HG02623 (cell line): Measurements from ENCODE around the gene CIAO2A.
A peak's percentile ranks its signal among the peaks of the same experiment; 100 is the strongest.
"Not testable (repeated sequence)": the region's sequence is repeated elsewhere in the genome, so short reads cannot be mapped to it uniquely, and the experiment has no call there.

ENCODE experiments used
- ATAC-seq: cut with Tn5 transposase; IDR thresholded peaks from one replicate; pipeline ENCODE4 v1.9.1; 2021; ENCODE audit warnings: moderate library complexity; ENCODE audit not compliant: unreplicated experiment

The CIAO2A gene

GRCh38 chr15:64112073-64112772 is 18.6 kb upstream of the CIAO2A start:
- no peak for ATAC-seq

GRCh38 chr15:64111679-64112050 is 18.0 kb upstream of the CIAO2A start:
- ATAC-seq = no peak

- no peak for ATAC-seq
Measured at GRCh38 chr15:64110950-64111678, 17.5 kb upstream of the CIAO2A start.

- not testable (repeated sequence) for ATAC-seq
Measured at GRCh38 chr15:64110108-64110701, 16.6 kb upstream of the CIAO2A start.

DNA sequence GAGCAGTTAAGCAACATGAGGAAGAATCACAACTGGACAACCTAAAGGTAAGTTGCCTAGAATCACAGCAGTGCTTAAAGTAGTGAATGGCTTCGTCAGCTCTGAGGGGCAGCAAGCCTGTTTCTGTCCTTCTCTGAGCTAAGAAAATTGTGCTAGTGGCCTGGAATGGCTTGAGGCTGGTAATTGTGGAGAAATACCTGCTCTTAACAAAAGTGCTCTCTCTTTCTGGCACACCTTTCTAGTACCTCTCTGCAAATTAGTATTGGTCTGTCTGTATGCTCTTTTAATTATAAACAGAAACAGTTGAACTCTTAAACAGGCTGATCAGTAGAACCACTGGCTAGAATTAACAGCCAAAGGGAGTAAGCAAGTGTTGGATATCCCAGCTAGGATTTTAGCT is 13.7 kb upstream of the CIAO2A start:
- ATAC-seq = no peak

DNA sequence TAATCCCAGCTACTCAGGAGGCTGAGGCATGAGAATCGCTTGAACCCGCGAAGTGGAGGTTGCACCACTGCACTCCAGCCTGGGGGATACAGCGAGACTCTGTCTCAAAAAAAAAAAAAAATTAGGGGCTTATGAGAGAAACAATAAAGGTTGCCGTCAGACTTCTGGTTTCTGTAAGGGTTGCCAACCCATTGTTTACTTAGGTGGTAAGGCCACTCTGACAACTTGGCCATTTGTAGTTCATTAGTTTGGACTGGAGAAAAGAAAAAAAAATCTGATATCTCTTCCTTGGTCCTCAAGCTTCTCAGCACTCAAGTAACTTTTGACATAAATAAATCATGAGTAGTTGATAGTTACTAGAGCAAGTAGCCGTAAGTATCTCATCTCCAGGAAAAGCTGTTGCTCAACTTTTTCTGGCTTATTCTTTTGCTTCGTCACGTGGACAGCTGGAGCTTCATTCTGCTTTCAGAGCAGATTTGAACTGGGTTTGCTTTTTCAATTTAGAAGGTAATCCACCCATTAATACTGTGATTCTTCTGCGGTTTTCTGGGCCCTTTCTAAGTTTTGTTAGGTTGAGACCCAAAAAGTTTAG is 11.6 kb upstream of the CIAO2A start:
- no peak for ATAC-seq

DNA sequence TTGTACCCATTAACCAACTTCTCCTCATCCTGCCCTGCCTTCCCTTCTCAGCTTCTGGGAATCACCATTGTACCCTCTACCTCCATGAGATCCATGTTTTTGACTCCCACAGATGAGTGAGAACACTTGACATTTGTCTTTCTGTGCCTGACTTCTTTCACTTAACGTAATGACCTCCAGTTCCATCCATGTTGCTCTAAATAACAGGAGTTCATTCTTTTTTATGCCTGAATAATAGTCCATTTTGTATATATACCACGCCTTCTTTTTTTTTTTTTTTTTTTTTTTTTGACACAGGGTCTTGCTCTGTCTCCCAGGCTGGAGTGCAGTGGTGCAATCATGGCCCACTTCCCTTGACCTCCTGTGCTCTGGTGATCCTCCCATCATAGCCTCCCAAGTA is 8.9 kb upstream of the CIAO2A start:
- ATAC-seq = no peak

DNA sequence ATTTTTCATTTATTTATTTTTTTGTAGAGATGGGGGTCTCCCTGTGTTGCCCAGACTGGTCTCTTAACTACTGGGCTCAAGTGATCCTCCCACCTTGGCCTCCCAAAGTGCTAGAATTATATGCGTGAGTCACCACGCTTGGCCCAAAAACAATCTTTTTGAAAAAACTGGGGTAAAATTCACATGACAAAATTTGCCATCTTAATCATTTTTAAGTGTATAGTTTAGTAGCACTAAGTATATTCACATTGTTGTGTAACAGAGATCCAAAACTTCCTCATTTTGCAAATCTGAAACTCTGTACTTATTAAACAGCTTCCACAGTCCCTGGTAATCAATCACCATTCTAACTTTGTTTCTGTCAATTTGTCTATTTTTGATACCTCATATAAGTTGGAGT is 7.3 kb upstream of the CIAO2A start:
- no peak for ATAC-seq

DNA sequence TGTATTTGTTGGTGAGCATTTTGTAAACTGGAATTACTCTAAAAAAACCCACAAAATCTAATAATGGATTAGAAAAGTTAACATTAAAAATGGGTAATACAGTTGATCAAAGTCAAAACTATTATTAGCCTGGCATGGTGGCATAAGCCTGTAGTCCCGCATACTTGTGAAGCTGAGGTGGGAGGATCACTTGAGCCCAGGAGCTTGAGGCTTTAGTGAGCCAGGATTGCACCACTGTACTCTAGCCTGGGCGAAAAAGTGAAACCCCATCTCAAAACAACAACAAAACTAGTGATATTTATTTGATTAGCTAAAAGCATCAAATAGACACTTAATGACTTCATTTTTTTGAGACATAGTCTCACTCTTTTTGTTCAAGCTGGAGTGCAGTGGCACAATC is 5.7 kb upstream of the CIAO2A start:
- ATAC-seq = no peak

- no peak for ATAC-seq
Measured at GRCh38 chr15:64096668-64097384, 3.2 kb upstream of the CIAO2A start.

DNA sequence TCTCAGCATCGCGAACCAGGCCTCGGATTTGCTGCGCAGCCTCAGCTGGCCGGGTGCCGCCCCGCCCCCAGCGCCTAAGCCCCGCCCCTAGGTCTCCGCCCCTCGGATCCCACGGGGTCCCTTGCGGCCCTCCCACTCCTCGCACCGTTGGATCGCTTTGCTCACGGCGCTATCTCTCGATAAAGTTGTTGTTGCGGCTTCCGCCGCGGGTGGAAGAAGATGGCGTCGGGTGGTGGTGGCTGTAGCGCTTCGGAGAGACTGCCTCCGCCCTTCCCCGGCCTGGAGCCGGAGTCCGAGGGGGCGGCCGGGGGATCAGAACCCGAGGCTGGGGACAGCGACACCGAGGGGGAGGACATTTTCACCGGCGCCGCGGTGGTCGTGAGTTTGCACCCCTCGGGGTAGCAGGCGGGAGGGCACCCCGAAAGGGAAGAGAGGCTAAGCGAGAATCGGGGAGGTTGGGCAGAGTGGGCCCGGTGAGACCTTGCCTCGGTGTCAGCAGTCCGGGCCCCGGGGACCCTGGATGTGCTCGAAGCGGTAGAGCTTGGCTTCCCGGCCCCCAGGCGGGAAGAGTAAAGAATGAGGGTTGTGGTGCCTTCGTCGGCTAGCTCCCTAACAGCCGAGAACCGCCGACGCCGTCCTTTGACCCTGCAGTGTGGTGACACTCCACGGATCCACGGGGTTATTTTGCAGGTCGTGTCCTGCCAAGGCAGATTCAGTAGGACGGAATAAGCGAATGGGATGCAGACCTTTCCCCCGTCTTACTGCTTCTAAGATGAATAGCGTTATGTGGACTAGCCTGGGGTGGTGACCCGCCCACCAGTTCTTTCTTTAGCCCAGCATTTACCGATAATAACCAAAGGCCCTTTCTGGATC is 2.4 kb upstream of the CIAO2A start, which contains the start of gene SNX1:
SNX1 (plus strand) TSS at position 188 of the 873 bp plus-strand sequence; CDS start at position 220, 32 bp downstream.
- peak; percentile 40 for ATAC-seq

DNA sequence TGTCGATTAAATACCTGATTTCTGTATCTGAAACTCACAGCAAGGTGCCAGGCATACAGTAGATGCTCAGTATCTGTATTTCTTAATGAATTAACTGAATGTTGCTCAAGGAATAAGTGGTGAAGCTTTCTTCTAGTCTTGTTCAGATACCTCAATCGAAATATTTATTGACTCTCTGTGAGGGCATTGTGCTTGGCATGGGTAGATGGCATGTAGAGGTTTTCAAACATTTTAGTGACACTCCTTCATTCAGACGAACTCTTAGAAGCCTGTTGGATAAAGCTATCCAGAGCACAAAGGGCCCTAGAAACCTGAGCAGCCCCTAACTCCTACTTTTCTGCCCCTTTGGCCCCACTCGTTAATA is 1.8 kb upstream of the CIAO2A start:
- no peak for ATAC-seq

- ATAC-seq = no peak
Measured at GRCh38 chr15:64092864-64093626, 593 bp downstream of the CIAO2A start.

DNA sequence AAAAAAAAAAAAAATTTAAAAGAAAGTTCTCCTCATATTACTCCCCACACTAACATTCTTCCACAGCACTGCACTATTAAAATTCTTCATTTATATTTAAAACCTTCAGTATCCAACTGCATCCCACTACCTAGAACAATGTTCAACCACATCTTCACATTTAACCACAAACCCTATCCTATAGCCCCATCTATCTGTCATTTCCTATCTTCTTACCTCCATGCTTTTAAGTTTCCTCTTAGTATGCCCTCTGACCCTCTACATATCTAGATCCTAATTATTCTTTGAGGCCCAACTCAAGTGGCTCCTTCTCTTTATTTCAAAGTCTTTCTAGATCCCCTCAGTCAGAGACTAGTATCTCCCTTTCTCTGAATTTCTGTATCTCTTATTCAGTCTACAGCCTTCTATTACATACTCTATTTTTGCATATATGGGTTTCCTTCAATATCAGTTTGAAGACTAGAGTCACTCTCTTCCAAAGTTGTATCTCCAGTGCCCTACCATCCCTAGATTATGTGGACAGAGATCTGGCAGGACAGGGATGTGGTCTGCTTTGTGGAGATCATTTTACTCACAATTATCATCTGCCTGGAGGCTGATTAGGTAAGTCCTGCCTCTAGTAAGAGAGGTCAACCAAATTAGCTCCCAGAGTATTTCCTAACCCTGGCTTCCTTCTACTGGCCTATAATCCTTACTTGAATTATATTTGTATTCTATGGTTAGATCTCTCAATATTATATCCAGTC is 1.4 kb downstream of the CIAO2A start:
- ATAC-seq = no peak

GRCh38 chr15:64090527-64090926 is 3.1 kb downstream of the CIAO2A start:
- ATAC-seq = no peak

GRCh38 chr15:64089543-64090280 is 3.9 kb downstream of the CIAO2A start:
- ATAC-seq = no peak

DNA sequence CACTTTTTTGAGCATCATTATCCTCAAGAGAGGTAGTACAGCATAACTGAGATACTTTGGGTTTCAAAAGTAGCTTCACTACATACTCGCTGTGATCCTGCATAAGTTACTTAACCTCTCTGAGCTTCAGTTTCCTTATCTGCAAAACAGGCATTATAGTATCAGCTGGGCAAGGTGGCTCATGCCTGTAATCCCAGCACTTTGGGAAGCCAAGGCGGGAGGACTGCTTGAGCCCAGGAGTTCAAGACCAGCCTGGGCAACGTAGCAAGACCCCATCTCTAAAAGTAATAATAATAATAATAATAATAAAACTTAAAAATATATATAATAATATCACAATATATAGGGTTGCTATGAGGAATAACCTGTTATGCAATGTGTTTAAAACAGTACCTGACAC is 10.9 kb downstream of the CIAO2A start:
- ATAC-seq = no peak

DNA sequence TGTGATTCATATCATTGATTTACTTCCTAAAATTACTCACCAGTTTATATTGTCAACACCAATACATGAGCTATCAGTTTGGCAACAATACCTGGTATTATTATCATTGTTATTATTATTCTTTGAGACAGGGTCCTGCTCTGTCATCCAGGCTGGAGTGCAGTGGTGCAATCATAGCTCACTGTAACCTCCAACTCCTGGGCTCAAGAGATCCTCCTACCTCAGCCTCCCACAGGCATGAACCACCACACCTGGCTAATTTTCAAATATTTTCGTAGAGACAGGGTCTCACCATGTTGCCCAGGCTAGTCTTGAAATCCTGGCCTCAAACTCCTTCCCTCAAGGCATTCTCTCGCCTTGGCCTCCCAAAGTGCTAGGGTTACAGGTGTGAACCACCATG is 20.1 kb downstream of the CIAO2A start:
- not testable (repeated sequence) for ATAC-seq
